Measurements from ENCODE around the gene FSD1.

DNA sequence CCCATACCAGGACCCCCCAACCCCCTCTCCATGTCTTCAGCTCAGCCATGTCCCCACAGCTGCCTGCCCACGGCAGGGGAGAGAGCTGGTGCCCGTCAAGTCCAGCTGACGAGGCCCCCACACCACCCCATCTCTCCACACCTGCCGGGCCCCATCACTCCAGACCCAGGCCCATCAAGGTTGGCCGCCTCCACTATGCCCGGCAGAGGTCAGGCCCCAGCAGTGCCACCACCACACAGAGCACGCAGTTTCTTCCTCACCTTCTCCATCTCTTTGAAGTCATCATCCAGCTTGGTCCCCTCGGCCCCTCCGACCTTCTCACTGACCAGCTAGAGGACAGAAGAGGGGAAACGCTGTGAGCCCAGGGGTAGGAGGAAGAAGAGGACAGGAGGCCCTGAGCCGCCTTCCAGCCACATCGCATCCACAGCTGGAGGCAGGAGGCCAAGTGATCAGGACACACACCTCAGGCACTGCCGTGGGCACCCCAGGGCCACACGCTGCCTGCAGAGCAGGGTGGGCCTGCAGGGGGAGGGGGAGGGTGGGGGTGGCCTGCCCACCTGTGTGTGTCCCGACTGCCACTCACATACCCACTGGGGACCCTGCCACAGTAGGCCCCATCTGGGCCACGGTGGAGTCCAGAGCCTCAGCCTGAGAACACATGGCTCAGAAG lies 62.4 kb downstream of the FSD1 start:
- TF ChIP-seq, protein P1, sequence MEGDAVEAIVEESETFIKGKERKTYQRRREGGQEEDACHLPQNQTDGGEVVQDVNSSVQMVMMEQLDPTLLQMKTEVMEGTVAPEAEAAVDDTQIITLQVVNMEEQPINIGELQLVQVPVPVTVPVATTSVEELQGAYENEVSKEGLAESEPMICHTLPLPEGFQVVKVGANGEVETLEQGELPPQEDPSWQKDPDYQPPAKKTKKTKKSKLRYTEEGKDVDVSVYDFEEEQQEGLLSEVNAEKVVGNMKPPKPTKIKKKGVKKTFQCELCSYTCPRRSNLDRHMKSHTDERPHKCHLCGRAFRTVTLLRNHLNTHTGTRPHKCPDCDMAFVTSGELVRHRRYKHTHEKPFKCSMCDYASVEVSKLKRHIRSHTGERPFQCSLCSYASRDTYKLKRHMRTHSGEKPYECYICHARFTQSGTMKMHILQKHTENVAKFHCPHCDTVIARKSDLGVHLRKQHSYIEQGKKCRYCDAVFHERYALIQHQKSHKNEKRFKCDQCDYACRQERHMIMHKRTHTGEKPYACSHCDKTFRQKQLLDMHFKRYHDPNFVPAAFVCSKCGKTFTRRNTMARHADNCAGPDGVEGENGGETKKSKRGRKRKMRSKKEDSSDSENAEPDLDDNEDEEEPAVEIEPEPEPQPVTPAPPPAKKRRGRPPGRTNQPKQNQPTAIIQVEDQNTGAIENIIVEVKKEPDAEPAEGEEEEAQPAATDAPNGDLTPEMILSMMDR (IDR thresholded peaks at IDR 0.05), result no peak
- TF ChIP-seq POLR2AphosphoS5 (IDR thresholded peaks at IDR 0.05) (no peak), POLR2A (IDR thresholded peaks at IDR 0.05) (no peak)
